ENCODE data around the gene CNTRL. TPM values are rescaled to one million over a fixed set of nuclear protein-coding genes. Genes with fewer than 3 reads are reported as not detected.

Gene CNTRL
- total and polyA plus RNA-seq, 2 of the 8 experiments (the other 6 are each of a cell fraction or from before 2014, with no cell fraction given), result 5.1 to 13.9 TPM

- TF ChIP-seq, protein P1, sequence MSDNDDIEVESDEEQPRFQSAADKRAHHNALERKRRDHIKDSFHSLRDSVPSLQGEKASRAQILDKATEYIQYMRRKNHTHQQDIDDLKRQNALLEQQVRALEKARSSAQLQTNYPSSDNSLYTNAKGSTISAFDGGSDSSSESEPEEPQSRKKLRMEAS (IDR thresholded peaks at IDR 0.05), result no peak
Measured at GRCh38 chr9:121138973-121139372, 64.2 kb downstream of the CNTRL start (continued).
